ENCODE results near the gene GRXCR2. TPM values are rescaled to one million over a fixed set of nuclear protein-coding genes. Genes with fewer than 3 reads are reported as not detected.

The GRXCR2 gene
- total RNA-seq, 4 donors from 2014 or later = not detected

DNA sequence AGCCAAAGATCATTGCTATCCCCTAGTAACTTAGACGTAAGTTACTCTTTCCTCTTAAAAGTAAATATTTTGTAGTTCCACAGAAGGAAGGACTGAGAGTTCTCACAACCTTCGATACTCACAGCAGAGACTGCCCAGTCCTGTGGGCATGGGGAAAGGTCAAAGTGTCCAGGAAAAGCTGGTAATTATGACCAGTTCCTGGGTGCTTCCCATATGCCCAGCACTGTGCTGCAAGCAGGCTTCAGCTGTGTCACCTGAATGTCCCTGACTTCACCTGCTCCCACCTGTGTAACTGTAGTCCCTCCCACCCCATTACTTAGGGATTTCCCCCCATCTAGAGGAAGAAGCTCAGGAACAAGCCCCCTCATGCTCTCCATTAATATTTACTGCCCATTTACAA, 45.6 kb upstream of the GRXCR2 start:
- Histone ChIP-seq H3K4me1 (peaks cover 0 to 10% (median 2%) of the 10 kb centered on the region in 4 donors), H3K27me3 (no peaks in the 10 kb centered on the region), H3K4me3 (no peak overlapping the region), H3K9me3 (no peaks in the 10 kb centered on the region), H3K27ac (replicated peaks in 1 of 4) (no peak overlapping the region), H3K36me3 (no peaks in the 10 kb centered on the region)
- TF ChIP-seq POLR2A (IDR thresholded peaks at IDR 0.05; ENCODE audit: low read depth) (no peak), POLR2AphosphoS5 (IDR thresholded peaks at IDR 0.05) (no peak), CTCF (IDR thresholded peaks at IDR 0.05) (no peak), EP300 (IDR thresholded peaks at IDR 0.05) (no peak)
- intact Hi-C loops (cut with DNase I) = no loop called here
- no peak for DNase-seq (ENCODE audit: extremely low spot score)
- WGBS = 92% methylated on average over 2 of the region's 2 CpGs

GRCh38 chr5:145917288-145917687, 44.5 kb upstream of the GRXCR2 start:
- Histone ChIP-seq H3K4me3 (no peak overlapping the region), H3K27ac (replicated peaks in 1 of 4) (no peak overlapping the region), H3K27me3 (no peaks in the 10 kb centered on the region), H3K4me1 (peaks cover 0 to 10% (median 2%) of the 10 kb centered on the region in 4 donors), H3K36me3 (no peaks in the 10 kb centered on the region), H3K9me3 (no peaks in the 10 kb centered on the region)
- no peak for TF ChIP-seq POLR2AphosphoS5 (IDR thresholded peaks at IDR 0.05)
- TF ChIP-seq CTCF (IDR thresholded peaks at IDR 0.05) = no peak
- no peak for TF ChIP-seq EP300 (IDR thresholded peaks at IDR 0.05)
- no peak for TF ChIP-seq POLR2A (IDR thresholded peaks at IDR 0.05; ENCODE audit: low read depth)
- intact Hi-C loops (cut with DNase I) = no loop called here
- no peak for DNase-seq (ENCODE audit: extremely low spot score)

- peaks cover 0 to 10% (median 2%) of the 10 kb centered on the region in 4 donors for H3K4me1 ChIP-seq
- no peak overlapping the region for H3K4me3 ChIP-seq
- no peaks in the 10 kb centered on the region for H3K27me3 ChIP-seq
- intact Hi-C loops (cut with DNase I) = no loop called here
- no peak for DNase-seq (ENCODE audit: extremely low spot score)
- no peak for TF ChIP-seq POLR2AphosphoS5 (IDR thresholded peaks at IDR 0.05)
- no peak for TF ChIP-seq EP300 (IDR thresholded peaks at IDR 0.05)
- no peak for TF ChIP-seq POLR2A (IDR thresholded peaks at IDR 0.05; ENCODE audit: low read depth)
- no peak for TF ChIP-seq CTCF (IDR thresholded peaks at IDR 0.05)
- H3K36me3 ChIP-seq = no peaks in the 10 kb centered on the region
- H3K9me3 ChIP-seq = no peaks in the 10 kb centered on the region
- H3K27ac ChIP-seq (replicated peaks in 1 of 4) = no peak overlapping the region
- 91% methylated on average over 7 of the region's 7 CpGs for WGBS
Observed at GRCh38 chr5:145915970-145916638, 43.3 kb upstream of the GRXCR2 start.

DNA sequence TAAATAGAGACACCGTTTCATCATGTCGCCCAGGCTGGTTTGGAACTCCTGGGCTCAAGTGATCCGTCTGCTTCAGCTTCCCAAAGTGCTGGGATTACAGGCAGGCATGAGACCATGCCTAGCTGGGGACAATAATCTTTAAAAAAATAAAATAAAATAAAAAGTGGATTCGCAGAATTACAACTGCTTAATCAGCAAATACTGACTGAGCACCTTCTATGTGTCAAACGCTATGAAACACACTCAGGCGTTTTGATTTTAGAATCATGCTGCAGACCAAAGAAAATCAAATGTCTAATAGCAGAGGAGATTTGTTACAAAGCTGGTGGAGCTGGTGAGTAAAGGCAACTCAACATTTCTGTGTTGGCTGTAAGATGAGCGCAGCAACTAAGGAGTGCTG, 40.9 kb upstream of the GRXCR2 start:
- Histone ChIP-seq H3K4me3 (no peak overlapping the region), H3K27me3 (no peaks in the 10 kb centered on the region), H3K4me1 (peaks cover 0 to 10% (median 2%) of the 10 kb centered on the region in 4 donors), H3K9me3 (no peaks in the 10 kb centered on the region), H3K27ac (replicated peaks in 1 of 4) (no peak overlapping the region), H3K36me3 (no peaks in the 10 kb centered on the region)
- no peak for TF ChIP-seq POLR2A (IDR thresholded peaks at IDR 0.05; ENCODE audit: low read depth)
- 88% methylated on average over 7 of the region's 7 CpGs for WGBS
- no peak for DNase-seq (ENCODE audit: extremely low spot score)
- intact Hi-C loops (cut with DNase I) = no loop called here

DNA sequence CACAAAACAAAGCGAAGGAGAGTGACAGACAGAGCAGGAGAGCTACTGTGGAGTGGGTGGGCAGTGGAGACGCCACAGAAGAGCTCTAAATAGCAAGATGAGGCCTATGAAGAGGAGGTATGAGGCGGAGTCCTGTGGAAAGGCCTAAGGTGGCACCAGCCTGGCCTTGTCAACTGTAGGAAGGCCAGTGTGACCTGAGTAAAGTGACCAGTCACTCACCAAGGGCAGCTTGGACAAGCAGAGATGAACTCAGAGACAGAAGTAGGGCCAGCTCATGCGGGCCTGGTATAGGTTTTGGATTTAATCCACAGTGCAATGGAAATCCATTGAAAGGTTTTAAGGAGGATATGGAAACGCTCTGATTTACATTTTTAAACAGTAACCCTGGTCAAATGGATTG, 39.8 kb upstream of the GRXCR2 start:
- Histone ChIP-seq H3K27me3 (no peaks in the 10 kb centered on the region), H3K4me1 (peaks cover 0 to 7% (median 2%) of the 10 kb centered on the region in 4 donors), H3K4me3 (no peak overlapping the region), H3K36me3 (no peaks in the 10 kb centered on the region), H3K9me3 (no peaks in the 10 kb centered on the region), H3K27ac (replicated peaks in 1 of 4) (no peak overlapping the region)
- 95% methylated on average over 5 of the region's 5 CpGs for WGBS
- intact Hi-C loops (cut with DNase I) = no loop called here
- no peak for DNase-seq (ENCODE audit: extremely low spot score)
- TF ChIP-seq POLR2AphosphoS5 (IDR thresholded peaks at IDR 0.05) (no peak), POLR2A (IDR thresholded peaks at IDR 0.05; ENCODE audit: low read depth) (no peak), CTCF (IDR thresholded peaks at IDR 0.05) (no peak), EP300 (IDR thresholded peaks at IDR 0.05) (no peak)

Measured in esophagus muscularis mucosa (tissue), 4 donors.